ENCODE results near the gene ELMO3.

DNA sequence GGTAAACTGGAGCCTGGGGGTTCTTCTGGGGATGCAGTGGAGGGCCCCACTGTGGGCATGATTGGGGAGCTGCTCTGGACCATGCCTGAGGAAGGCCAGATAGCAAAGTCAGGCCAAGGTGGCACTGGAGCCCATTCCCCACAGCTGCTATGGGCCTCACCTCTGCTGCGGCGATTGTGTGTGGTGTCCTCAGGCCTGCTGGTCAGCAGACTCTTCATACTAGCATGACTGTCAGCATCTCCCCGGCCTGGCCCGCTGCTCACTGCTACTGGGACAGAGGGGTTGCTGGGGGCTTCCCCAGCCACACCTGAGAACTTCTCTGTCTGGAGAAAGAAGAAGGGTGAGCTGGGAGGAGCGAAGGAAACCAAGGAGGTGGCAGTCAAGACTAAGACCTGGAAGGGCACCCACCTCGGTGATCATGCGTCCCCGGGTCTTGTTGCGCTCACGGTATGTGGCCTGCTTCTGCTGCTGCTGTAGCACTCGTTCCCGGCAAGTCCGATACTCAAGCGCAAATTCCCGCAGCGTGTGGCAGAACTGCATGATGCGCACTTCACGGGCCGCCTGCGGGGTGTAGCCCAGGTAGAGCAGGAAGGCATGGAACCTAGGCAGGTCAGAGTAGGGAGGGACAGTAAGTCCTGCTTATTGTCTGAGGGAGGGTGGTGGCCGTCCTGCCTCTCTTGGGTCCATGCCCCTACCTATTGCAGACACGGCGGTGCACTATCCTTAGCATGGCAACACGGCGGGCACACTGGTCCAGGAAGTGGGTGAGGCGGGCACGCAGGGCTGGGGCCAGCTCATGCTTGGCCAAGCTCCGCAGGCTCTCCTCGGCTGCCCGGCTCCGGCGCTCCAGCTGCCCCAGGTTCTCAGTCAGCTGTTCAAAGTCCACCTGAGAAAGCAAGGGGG is 31.2 kb downstream of the ELMO3 start:
- TF ChIP-seq EZH2phosphoT487 (IDR thresholded peaks at IDR 0.05; ENCODE audit: borderline replicate concordance, low read length), result no peak
- TF ChIP-seq, protein P1, sequence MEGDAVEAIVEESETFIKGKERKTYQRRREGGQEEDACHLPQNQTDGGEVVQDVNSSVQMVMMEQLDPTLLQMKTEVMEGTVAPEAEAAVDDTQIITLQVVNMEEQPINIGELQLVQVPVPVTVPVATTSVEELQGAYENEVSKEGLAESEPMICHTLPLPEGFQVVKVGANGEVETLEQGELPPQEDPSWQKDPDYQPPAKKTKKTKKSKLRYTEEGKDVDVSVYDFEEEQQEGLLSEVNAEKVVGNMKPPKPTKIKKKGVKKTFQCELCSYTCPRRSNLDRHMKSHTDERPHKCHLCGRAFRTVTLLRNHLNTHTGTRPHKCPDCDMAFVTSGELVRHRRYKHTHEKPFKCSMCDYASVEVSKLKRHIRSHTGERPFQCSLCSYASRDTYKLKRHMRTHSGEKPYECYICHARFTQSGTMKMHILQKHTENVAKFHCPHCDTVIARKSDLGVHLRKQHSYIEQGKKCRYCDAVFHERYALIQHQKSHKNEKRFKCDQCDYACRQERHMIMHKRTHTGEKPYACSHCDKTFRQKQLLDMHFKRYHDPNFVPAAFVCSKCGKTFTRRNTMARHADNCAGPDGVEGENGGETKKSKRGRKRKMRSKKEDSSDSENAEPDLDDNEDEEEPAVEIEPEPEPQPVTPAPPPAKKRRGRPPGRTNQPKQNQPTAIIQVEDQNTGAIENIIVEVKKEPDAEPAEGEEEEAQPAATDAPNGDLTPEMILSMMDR (IDR thresholded peaks at IDR 0.05; ENCODE audit: low read depth, low read length, poor library complexity, severe bottlenecking), result no peak
